BE2C (cell line): ENCODE data around the gene PRKD2.
A peak's percentile ranks its signal among the peaks of the same experiment; 100 is the strongest.

Experiments used
- DNase-seq: peaks from one replicate; pipeline ENCODE4 v3.0.0-alpha.2; 2020
- H3K27me3 ChIP-seq: fragments of 250-450 bp; sonication (Bioruptor Pico); 2 replicates; pipeline ENCODE4 v1.5.1; 2020; ENCODE audit warnings: mild to moderate bottlenecking
- H3K36me3 ChIP-seq: fragments of 250-450 bp; sonication (Bioruptor Pico); 2 replicates; pipeline ENCODE4 v1.5.1; 2020; ENCODE audit warnings: mild to moderate bottlenecking
- H3K4me1 ChIP-seq: fragments of 250-450 bp; sonication (Bioruptor Pico); 2 replicates; pipeline ENCODE4 v1.5.1; 2020
- H3K4me3 ChIP-seq: 2 replicates; pipeline ENCODE4 v1.5.1; 2011; ENCODE audit warnings: low read depth, low read length
- H3K9me3 ChIP-seq: fragments of 250-450 bp; sonication (Bioruptor Pico); 2 replicates; pipeline ENCODE4 v1.5.1; 2020
- TF ChIP-seq, protein P1 (sequence below): IDR thresholded peaks from 2 replicates; pipeline ENCODE4 v1.5.1; 2012; ENCODE audit warnings: mild to moderate bottlenecking, low read depth, low read length

PRKD2 gene

DNA sequence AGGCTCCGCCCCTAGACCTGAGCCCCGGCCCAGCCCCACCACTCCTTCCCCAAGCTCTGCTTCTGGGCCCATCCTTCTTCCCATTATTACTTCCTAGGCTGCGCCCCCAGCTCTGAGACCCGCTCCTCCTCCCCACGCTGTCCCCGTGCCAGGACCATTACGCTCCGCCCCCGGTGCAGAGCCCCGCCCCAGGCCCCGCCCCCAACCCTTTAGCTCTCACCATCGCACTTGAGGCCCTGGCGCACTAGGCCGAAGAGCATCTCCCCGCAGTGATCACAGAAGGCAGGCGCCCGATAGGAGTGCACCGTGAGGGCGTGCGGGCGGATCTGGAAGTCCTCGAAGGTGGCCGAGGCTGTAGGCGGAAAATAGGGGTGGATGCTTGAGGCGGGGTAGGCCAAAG lies 6.2 kb downstream of the PRKD2 start:
- DNase-seq, result peak; percentile 78
- no peak overlapping the region for H3K4me3 ChIP-seq
- H3K27me3 ChIP-seq, result no peaks in the 10 kb centered on the region
- TF ChIP-seq, protein P1, sequence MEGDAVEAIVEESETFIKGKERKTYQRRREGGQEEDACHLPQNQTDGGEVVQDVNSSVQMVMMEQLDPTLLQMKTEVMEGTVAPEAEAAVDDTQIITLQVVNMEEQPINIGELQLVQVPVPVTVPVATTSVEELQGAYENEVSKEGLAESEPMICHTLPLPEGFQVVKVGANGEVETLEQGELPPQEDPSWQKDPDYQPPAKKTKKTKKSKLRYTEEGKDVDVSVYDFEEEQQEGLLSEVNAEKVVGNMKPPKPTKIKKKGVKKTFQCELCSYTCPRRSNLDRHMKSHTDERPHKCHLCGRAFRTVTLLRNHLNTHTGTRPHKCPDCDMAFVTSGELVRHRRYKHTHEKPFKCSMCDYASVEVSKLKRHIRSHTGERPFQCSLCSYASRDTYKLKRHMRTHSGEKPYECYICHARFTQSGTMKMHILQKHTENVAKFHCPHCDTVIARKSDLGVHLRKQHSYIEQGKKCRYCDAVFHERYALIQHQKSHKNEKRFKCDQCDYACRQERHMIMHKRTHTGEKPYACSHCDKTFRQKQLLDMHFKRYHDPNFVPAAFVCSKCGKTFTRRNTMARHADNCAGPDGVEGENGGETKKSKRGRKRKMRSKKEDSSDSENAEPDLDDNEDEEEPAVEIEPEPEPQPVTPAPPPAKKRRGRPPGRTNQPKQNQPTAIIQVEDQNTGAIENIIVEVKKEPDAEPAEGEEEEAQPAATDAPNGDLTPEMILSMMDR, result no peak
- peaks cover 3% of the 10 kb centered on the region; the same call in 1 of the 2 replicates for H3K4me1 ChIP-seq
- H3K36me3 ChIP-seq, result no peaks in the 10 kb centered on the region
- H3K9me3 ChIP-seq, result no peaks in the 10 kb centered on the region

DNA sequence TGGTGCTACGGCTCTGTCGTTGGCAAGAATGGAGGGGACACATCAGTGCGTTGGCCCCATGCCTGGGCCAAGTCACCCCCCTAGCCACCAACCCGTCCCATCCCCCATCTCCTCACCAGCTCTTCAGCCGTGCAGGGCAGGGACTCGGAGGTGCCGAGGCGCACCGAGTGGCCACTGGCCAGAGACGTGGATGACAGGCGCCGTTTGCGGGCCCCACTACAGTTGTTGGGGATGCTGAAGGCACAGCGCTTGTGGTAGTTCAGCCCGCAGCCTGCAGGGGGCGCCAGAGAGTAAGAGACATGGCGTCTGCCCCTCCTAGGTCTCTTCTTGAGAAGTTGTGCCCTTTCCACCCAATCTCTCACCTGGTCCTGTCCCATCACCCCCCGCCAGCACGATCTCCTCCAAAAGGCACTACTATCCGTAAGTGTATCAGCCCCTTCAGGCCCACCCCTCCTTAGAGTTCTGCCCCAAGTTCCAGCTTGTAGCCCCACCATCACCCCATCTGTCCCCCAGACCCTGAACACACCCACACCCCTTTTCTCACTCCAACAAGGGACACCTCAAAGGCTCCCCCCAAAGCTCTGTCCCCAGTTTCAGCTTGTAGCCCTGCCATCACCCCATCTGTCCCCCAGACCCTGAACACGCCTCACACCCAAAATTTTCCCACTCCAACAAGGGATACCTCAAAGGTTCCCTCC lies 12.4 kb downstream of the PRKD2 start:
- H3K4me1 ChIP-seq, result no peaks in the 10 kb centered on the region
- peak; percentile 80 for DNase-seq
- TF ChIP-seq, protein P1, result peak; percentile 88
- H3K27me3 ChIP-seq, result no peaks in the 10 kb centered on the region
- H3K9me3 ChIP-seq, result no peaks in the 10 kb centered on the region
- H3K4me3 ChIP-seq, result no peak overlapping the region
- peaks cover 15% of the 10 kb centered on the region; the same call in 1 of the 2 replicates for H3K36me3 ChIP-seq

DNA sequence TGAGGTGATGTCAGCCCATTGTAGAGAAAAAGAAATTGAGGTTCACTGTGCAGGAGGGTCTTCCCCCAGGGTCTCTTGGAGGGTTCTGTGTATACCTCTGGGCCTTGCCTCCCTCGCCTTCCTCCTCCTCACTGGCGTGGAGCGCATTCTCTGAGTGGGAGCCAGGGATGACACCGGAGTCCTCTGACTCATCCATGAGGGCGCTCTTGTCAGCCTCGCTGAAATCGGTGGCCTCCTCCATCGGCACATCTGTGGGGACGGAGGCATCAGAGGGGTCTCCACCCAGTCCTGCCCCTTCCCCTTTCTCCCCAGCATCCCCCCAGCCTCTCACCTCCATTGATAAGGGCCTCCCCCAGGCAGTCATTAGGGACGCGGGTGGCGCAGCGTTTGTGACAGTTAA lies 16.2 kb downstream of the PRKD2 start:
- no peak overlapping the region for H3K4me3 ChIP-seq
- peaks cover 15% of the 10 kb centered on the region; the same call in 1 of the 2 replicates for H3K36me3 ChIP-seq
- no peak for DNase-seq
- H3K9me3 ChIP-seq, result no peaks in the 10 kb centered on the region
- H3K27me3 ChIP-seq, result no peaks in the 10 kb centered on the region
- no peaks in the 10 kb centered on the region for H3K4me1 ChIP-seq
- TF ChIP-seq, protein P1, result no peak

DNA sequence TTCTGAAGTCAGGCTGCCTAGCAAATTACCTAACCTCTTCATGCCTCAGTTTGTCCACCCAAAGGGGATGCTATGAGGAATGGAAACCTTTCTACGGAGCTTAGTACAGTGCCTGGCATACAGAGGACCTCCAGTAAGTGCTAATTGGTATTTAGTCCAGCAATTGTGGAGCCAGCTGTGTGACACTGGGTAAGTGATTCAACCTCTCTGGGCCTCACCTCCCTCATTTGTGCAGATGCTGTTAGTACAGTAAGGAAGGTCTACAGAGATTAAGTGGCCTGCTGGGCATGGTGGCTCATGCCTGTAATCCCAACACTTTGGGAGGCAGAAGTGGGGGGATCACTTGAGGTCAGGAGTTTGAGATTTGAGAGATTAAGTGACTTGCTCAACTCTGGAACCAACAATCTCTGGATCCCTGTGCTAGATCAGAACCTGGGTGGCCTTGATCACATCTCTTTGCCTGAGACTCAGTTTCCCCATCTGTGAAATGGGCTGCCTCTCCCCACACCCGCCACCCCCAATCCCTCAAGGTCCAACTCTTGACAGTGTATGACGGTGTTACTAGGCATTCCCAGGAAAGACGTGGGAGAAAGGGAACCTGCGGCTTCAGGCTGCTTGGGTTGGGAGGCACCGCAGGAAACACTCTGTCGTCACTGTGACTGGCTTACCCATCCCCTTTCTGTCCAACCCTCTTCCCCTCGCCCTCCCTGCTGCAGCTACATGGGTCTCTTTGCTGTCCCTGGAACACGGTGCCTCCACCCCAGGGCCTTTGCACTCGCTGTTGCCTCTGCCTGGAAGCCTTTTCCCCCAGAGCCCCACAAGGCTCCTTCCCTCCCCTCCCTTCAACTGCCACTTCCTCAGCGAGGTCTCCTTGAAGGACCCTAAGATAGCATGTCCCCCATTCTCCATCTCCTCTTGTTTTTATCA lies 18.3 kb downstream of the PRKD2 start:
- no peaks in the 10 kb centered on the region for H3K27me3 ChIP-seq
- no peaks in the 10 kb centered on the region for H3K9me3 ChIP-seq
- peaks cover 16% of the 10 kb centered on the region for H3K36me3 ChIP-seq
- TF ChIP-seq, protein P1, result no peak
- DNase-seq, result no peak
- H3K4me1 ChIP-seq, result no peaks in the 10 kb centered on the region
- H3K4me3 ChIP-seq, result no peak overlapping the region

DNA sequence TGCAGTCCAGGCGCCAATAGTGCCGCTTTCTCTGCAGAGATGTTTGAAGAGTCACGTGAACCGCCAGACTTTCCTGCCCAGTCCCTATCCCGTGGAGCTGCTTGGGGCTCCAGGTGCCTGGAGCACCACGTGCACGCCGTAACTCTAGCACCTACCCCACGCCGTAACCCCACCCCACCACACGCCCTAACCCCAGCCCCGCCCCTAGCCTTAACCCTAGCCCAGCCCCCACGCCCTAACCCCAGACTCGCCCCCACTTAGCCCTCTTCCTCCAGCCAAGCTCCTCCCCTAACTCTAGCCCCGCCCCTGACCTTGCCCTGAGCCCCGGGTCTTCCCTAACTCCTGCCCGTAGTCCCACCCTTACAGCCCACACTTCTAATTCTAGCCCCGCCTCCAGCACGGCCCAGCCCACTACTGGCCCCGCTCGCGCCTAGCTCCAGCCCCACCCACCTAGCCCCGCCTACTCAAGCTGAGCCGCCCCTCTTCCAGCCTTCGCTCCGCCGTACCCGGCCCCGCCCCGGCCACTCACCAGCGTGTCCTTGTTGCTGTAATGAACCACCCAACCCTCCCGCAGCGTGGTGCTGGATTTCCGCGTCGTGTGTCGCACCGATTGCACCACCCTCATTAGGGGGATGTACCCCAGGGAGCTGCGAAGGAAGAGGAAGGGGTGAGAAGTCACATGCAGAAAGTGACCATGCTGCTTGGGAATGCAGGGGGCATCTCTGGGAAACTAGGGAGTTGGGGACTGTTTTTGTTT lies 19.5 kb downstream of the PRKD2 start:
- Histone ChIP-seq H3K27me3 (no peaks in the 10 kb centered on the region), H3K9me3 (no peaks in the 10 kb centered on the region), H3K36me3 (peaks cover 21% of the 10 kb centered on the region), H3K4me3 (peak overlapping the region; percentile 47), H3K4me1 (no peaks in the 10 kb centered on the region)
- TF ChIP-seq, protein P1, result no peak
- peak; percentile 100 for DNase-seq
